Activated gamma-delta T cell treated with Interleukin-2 at 50 U/mL for 16 hours (primary cell): Measurements from ENCODE around the gene PIP4K2A.

Experiments used
- DNase-seq: peaks from one replicate; pipeline ENCODE4 v3.0.0-alpha.2; 2020

Gene PIP4K2A

GRCh38 chr10:22634606-22635459 is 79.5 kb downstream of the PIP4K2A start:
- no peak for DNase-seq

- DNase-seq = no peak
These were observed 80.3 kb downstream of the PIP4K2A start for GRCh38 chr10:22634093-22634492.

DNA sequence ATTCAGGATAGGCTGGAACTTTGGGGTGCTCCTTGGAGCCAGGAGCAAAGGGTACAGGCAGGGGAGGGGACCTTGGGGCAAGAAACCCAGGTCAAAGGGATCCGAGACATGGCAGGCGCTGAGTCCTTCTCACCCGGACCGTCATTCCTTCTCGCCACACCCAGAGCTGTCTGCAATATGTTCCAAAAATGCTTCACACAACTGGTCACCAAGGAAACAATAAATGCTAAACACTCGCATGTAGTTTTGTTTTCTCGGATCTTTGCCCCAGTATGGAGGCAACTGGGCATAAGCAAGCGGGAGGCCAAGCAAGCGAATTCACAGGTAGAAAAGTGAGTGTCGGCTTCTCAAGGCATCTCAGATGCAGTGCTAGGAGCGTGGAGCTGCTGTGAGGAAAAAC is 80.8 kb downstream of the PIP4K2A start:
- no peak for DNase-seq

DNA sequence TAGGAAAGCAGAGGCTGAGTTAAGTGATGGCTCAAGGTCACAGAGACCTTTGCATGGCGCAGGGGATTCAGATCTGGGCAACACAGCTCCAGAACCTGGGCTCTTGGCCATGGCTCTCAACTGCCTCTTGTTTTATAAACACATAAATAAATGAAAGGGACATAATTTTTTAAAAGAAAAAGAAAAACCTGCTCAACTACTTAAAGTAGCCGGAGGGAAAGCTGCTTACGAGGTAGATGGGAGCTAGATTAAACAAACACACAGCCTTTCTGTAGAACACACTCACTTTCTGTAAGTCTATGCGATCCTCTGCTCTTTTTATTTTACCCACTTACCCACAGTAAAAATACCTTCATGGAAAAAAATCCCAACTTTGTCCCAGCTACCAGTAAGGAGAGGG is 81.3 kb downstream of the PIP4K2A start:
- DNase-seq = no peak

DNA sequence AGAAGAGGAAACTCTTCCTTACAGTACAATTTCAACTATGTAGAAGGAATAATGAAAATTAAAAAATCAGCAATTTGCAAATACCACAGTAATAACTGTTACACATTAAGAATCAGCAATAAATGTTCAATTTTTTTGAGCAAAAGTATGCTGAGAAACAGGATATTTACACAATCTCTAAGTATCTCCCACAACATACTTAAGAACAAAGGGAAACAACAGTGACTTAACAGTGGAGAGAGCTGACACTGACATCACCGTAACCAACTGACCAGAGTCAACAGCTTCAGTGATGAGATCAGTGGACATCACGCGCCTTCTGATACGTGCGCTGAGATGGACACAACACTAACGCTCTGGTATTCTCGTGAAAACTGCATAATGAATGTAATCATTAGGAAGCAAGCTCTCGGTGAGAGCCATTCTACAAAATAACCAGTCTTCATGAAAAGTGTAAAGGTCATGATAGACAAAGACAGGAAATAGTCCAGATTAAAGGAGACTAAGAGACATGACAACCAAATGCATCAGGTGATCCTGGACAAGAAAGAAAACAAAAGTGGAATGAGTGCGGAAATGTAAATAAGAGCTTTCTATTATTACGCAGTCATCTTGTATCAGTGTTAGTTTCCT is 82.6 kb downstream of the PIP4K2A start:
- no peak for DNase-seq

GRCh38 chr10:22631185-22631584 is 83.2 kb downstream of the PIP4K2A start:
- no peak for DNase-seq

GRCh38 chr10:22630234-22631174 is 83.9 kb downstream of the PIP4K2A start:
- DNase-seq = no peak

GRCh38 chr10:22629852-22630233 is 84.5 kb downstream of the PIP4K2A start:
- DNase-seq = no peak

- DNase-seq = no peak
These were observed 85.3 kb downstream of the PIP4K2A start for GRCh38 chr10:22629126-22629525.

DNA sequence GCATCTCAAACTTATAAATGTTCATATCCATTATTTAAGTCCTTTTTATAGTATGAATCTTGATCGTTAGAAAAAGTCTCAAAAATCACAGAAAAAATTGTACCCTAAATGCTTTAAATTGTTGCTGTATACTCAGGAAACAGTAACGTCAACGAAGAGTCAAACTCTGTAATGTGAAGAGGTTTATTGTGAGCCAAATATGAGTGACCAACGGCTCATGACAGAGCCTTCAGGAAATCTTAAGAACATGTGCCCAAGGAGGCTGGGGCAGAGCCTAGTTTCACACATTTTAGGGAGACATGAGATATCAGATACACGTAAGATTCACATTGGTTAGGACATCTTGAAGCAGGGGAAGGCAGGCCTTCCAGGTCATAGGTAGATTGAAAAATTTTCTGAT is 86.1 kb downstream of the PIP4K2A start:
- no peak for DNase-seq

DNA sequence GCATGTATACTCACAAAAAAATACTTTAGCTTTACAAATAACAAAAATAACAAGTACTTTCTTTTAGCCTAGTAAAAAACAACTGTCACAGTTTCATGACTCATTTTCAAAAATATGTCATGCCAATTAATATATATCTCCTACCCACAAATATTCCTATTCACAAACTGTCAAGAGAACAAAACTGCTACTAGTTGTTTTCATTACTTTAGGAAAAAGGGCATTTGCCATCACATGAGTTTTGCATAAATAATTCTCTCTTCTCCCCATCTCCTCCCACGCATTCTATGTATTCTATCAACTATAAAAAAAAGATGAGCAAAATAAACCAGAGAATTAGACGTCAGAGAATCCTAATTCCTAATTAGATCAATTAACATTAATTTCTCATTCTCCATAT is 87.6 kb downstream of the PIP4K2A start:
- DNase-seq = no peak

DNA sequence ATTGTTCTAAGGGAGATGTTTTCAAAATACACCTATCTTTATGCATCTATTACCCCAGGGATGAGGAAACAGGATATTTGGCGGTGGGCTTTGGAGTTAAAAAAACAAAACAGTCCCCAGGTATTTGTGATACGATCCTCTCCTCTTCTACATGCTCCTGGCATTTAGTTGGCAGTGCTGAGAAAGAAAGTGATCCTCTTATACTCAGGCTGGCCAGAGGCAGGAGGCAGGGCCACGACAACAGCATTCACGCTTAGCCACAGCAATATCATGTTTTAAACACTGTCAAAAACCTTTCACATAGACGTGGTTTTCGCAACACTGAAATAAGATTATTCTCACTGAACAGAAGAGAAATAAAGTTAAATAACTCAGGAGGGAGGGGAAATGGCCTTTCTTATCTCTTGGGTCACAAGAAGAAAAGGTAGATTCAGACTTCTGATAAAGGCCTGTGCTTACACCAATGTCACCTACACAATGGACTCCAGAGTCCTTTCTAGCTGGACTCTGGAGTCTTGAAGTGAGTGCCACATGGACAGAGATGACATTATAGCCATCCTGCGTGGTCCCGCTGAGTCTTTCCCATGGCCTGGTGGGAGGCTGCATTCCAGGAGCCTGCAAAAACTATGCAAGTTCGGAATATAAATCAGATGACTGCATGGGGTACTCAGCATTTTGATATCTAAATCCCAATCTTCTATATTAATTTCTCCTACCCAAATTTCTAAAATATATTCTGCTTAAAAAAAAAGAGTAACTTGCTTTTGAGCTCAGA is 88.7 kb downstream of the PIP4K2A start:
- no peak for DNase-seq

GRCh38 chr10:22624287-22624738 is 90.1 kb downstream of the PIP4K2A start:
- DNase-seq = no peak

- DNase-seq = no peak
These were observed 90.6 kb downstream of the PIP4K2A start for GRCh38 chr10:22623633-22624253.

DNA sequence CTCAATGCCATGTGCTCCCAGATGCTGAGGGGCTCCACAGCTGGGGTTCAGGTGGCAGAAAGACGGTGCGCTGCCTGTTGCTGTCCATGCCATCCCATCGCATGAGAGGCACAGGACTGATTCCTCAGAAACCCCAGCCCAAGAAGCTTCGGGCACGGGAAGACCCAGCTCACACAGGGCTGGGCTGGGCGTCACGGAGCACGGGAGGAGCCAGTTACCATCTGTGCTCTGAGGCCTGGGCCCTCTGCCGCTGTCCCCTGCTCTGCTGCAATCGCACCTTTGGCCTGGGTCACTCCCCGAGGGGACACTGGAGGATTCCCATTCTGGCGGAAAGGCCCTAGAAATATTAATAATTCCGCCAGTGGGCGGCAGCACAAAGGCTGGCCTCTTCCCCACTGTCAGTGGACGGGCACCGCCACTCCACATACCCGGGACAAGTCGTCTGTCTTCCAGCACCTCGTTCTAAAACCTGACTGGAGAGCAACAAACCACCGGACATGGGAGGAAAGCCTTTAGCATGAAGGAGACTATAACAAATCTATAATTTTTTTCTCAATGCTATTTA is 92.1 kb downstream of the PIP4K2A start:
- DNase-seq = no peak

DNA sequence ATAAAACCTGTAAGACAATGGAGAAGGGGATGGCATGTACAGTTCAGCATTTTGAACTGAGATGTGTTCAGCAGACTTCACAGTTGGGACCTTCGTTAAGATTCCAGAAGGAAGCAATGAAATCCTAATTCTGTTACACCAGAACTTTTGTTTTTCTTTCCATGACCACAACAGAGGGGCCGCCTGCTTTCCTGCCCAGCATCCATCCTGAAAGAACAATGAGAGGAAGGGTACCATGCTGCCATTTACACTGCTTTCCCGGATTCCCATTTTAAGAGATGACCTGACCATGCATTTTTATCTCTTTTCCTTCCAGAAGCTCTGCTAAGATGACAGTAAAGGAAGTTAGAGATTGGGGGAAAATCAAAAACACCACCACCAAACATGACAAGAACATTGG is 92.7 kb downstream of the PIP4K2A start:
- no peak for DNase-seq

- no peak for DNase-seq
These were observed 93.4 kb downstream of the PIP4K2A start for GRCh38 chr10:22620929-22621328.

GRCh38 chr10:22620140-22620857 is 94.1 kb downstream of the PIP4K2A start:
- no peak for DNase-seq

GRCh38 chr10:22619101-22619500 is 95.3 kb downstream of the PIP4K2A start:
- DNase-seq = no peak

DNA sequence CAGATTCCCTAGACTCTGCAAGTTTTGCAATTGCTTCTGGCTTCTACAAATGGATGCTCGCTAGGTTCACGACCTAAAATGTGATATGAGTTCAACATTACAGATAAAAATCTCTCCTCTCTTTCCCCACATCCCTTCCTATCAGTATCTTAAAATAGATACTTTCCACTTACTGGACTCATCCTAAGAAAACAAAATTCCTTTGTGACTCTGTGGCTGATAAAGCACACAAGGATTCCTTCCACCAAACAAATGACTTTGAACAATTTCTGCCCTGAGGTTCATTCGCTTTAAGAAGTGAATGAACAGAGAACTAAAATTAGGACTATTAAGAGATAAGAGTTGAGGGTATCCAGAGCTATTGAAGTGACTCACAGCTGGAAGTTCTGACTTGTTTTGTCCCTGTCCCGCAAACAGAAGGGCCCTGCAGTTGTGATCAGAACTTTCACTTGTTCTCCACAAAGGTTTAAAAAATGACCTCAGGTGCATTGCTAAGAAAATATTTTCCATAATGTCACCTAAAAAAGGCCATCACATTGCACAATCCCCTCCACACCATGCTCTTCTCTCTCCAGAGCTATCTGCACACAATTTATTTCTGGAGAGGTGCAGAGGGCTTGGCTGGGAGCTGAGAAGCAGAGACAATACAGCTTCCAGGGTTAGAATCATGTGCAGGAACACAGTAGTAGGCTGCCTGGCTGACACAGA is 96.1 kb downstream of the PIP4K2A start:
- no peak for DNase-seq
